Measurements from ENCODE around the gene CHRM4. TPM values are rescaled to one million over a fixed set of nuclear protein-coding genes. Genes with fewer than 3 reads are reported as not detected.

The CHRM4 gene
- total and polyA plus RNA-seq, 2 of the 13 experiments (the other 11 are each of a cell fraction or from before 2014, with no cell fraction given): 0.13 to 0.21 TPM

- TF ChIP-seq TCF12 (IDR thresholded peaks at IDR 0.05) (no peak), TCF12 (CRISPR knock-in tag; IDR thresholded peaks at IDR 0.05) (no peak), BRCA1 (CRISPR knock-in tag; IDR thresholded peaks at IDR 0.05) (no peak), PBX2 (CRISPR knock-in tag; IDR thresholded peaks at IDR 0.05) (no peak), ARID4A (CRISPR knock-in tag; IDR thresholded peaks at IDR 0.05; ENCODE audit: borderline replicate concordance) (no peak), POGZ (CRISPR knock-in tag; IDR thresholded peaks at IDR 0.05) (no peak), FOXA3 (CRISPR knock-in tag; IDR thresholded peaks at IDR 0.05) (no peak), WIZ (CRISPR knock-in tag; IDR thresholded peaks at IDR 0.05) (no peak), GABPA (IDR thresholded peaks at IDR 0.05; ENCODE audit: low read depth, low read length) (no peak), GABPA (CRISPR knock-in tag; IDR thresholded peaks at IDR 0.05; ENCODE audit: low read depth) (peak; percentile 55; the same call in 1 of the 2 replicates), ZNF615 (CRISPR knock-in tag; IDR thresholded peaks at IDR 0.05; ENCODE audit: borderline replicate concordance) (no peak), MXI1 (IDR thresholded peaks at IDR 0.05; ENCODE audit: borderline replicate concordance, low read depth, low read length) (no peak), HOMEZ (CRISPR knock-in tag; IDR thresholded peaks at IDR 0.05; ENCODE audit: low read depth) (no peak), JUN (CRISPR knock-in tag; IDR thresholded peaks at IDR 0.05) (no peak), ZBTB38 (CRISPR knock-in tag; IDR thresholded peaks at IDR 0.05) (peak; percentile 24; the same call in 1 of the 2 replicates), ZNF597 (CRISPR knock-in tag; IDR thresholded peaks at IDR 0.05) (no peak), FOSL2 (CRISPR knock-in tag; IDR thresholded peaks at IDR 0.05) (no peak), GABPB1 (CRISPR knock-in tag; IDR thresholded peaks at IDR 0.05) (peak; percentile 55; the same call in 1 of the 2 replicates), ZNF773 (CRISPR knock-in tag; IDR thresholded peaks at IDR 0.05; ENCODE audit: borderline replicate concordance) (no peak), MED13 (CRISPR knock-in tag; IDR thresholded peaks at IDR 0.05) (no peak), TEAD3 (CRISPR knock-in tag; optimal IDR thresholded peaks at IDR 0.05; ENCODE audit: borderline replicate concordance) (no peak), ZNF367 (CRISPR knock-in tag; IDR thresholded peaks at IDR 0.05; ENCODE audit: borderline replicate concordance) (no peak), ZNF44 (CRISPR knock-in tag; IDR thresholded peaks at IDR 0.05) (no peak), MATR3 (CRISPR knock-in tag; IDR thresholded peaks at IDR 0.05) (no peak), ZNF598 (CRISPR knock-in tag; IDR thresholded peaks at IDR 0.05; ENCODE audit: borderline replicate concordance) (no peak)
These were observed 39.3 kb downstream of the CHRM4 start (continued) for GRCh38 chr11:46352063-46352841.
